HepG2 (cell line): ENCODE data around the gene CAMK2D. TPM values are rescaled to one million over a fixed set of nuclear protein-coding genes. Genes with fewer than 3 reads are reported as not detected.

Source experiments
- ARNT ChIP-seq: fragments of 450-650 bp; IDR thresholded peaks from 2 replicates; pipeline ENCODE4 v1.6.1; 2017
- CREM ChIP-seq, 2 experiments: sonication (generic) in 1 of 2; formaldehyde crosslinking in 1 of 2; IDR thresholded peaks; 2 replicates each; pipeline versions ENCODE4 v1.4.0 to v1.6.1; 2016 to 2020; ENCODE audit warnings: antibody characterized with exemption in 1 of 2, mild to moderate bottlenecking in 1 of 2, missing genetic modification reagents in 1 of 2
- EHMT2 ChIP-seq: fragments of 200-600 bp; sonication (generic); IDR thresholded peaks from 2 replicates; pipeline ENCODE4 v1.7.0; 2017; ENCODE audit warnings: antibody characterized with exemption, low read depth, low read length, borderline replicate concordance
- FOXP1 ChIP-seq, 2 experiments: fragments of 450-650 bp in 1 of 2; IDR thresholded peaks; 2 replicates each; pipeline ENCODE4 v1.6.1; 2017 to 2018; ENCODE audit warnings: antibody characterized with exemption in 1 of 2
- KDM5A ChIP-seq: fragments of 200-600 bp; sonication (generic); IDR thresholded peaks from 2 replicates; pipeline ENCODE4 v1.7.0; 2018; ENCODE audit warnings: antibody characterized with exemption, mild to moderate bottlenecking, low read length, borderline replicate concordance
- MAFG ChIP-seq: sonication (generic); formaldehyde crosslinking; IDR thresholded peaks from 2 replicates; pipeline ENCODE4 v1.5.1; 2020; ENCODE audit warnings: mild to moderate bottlenecking, missing genetic modification reagents
- PPARG ChIP-seq: conservative IDR thresholded peaks from 2 replicates; pipeline ENCODE4 v1.6.1; 2016; ENCODE audit warnings: missing biosample characterization, missing genetic modification reagents
- RARG ChIP-seq: sonication (generic); formaldehyde crosslinking; IDR thresholded peaks from 2 replicates; pipeline ENCODE4 v1.4.0; 2020; ENCODE audit warnings: low read depth, mild to moderate bottlenecking, missing genetic modification reagents
- RFX5 ChIP-seq: IDR thresholded peaks from 2 replicates; pipeline ENCODE4 v1.6.1; 2011; ENCODE audit warnings: low read depth, low read length, improper control_type of control experiment
- RXRB ChIP-seq: IDR thresholded peaks from 2 replicates; pipeline ENCODE4 v1.6.1; 2016; ENCODE audit warnings: borderline replicate concordance, missing genetic modification reagents, missing compliant biosample characterization
- SOX13 ChIP-seq, 3 experiments: fragments of 450-650 bp in 1 of 3; sonication (generic) in 1 of 3; formaldehyde crosslinking in 1 of 3; IDR thresholded peaks in 2 of 3; conservative IDR thresholded peaks in 1 of 3; 2 replicates each; pipeline versions ENCODE4 v1.5.0 to v1.6.1; 2016 to 2020; ENCODE audit warnings: antibody characterized with exemption in 1 of 3, mild to moderate bottlenecking in 1 of 3, missing compliant biosample characterization in 1 of 3, missing genetic modification reagents in 1 of 3, moderate library complexity in 1 of 3
- ZFP41 ChIP-seq: sonication (generic); formaldehyde crosslinking; IDR thresholded peaks from 2 replicates; pipeline ENCODE4 v1.4.0; 2020; ENCODE audit warnings: mild to moderate bottlenecking, missing genetic modification reagents, borderline replicate concordance
- ZMYM4 ChIP-seq: sonication (generic); formaldehyde crosslinking; IDR thresholded peaks from 2 replicates; pipeline ENCODE4 v1.8.1; 2023; ENCODE audit warnings: mild to moderate bottlenecking, missing genetic modification reagents
- ZNF337 ChIP-seq: sonication (generic); formaldehyde crosslinking; IDR thresholded peaks from 2 replicates; pipeline ENCODE4 v1.5.1; 2020; ENCODE audit warnings: missing genetic modification reagents, low read depth, mild to moderate bottlenecking, borderline replicate concordance
- ZNF547 ChIP-seq: sonication (generic); formaldehyde crosslinking; IDR thresholded peaks from 2 replicates; pipeline ENCODE4 v1.5.1; 2020; ENCODE audit warnings: mild to moderate bottlenecking, missing genetic modification reagents
- ZNF558 ChIP-seq: sonication (generic); formaldehyde crosslinking; IDR thresholded peaks from 2 replicates; pipeline ENCODE4 v1.9.0; 2022; ENCODE audit warnings: mild to moderate bottlenecking, missing genetic modification reagents, borderline replicate concordance
- ZNF670 ChIP-seq: sonication (generic); formaldehyde crosslinking; IDR thresholded peaks from 2 replicates; pipeline ENCODE4 v1.8.0; 2022; ENCODE audit warnings: mild to moderate bottlenecking, missing genetic modification reagents, borderline replicate concordance
- ZNF703 ChIP-seq: sonication (generic); formaldehyde crosslinking; IDR thresholded peaks from 2 replicates; pipeline ENCODE4 v1.5.1; 2020; ENCODE audit warnings: missing genetic modification reagents, mild to moderate bottlenecking, moderate library complexity, borderline replicate concordance
- ZNF792 ChIP-seq: IDR thresholded peaks from 2 replicates; pipeline ENCODE4 v1.6.1; 2016
- polyA plus RNA-seq, 8 experiments: library from polyadenylated mRNA; depleted of rRNA in 3 of 8; stranded (reverse) in 7 of 8; unstranded in 1 of 8; fragments of >200 nt; fragmentation: Illumina TruSeq in 4 of 8; extraction: Trizol in 4 of 8; gene quantifications; 2 replicates each; pipeline versions ENCODE4 v1.2.1 to v1.2.3, GENCODE V29; 2011 to 2016; ENCODE audit warnings: low read depth in 4 of 8, missing spikeins in 1 of 8, mixed read lengths in 1 of 8; ENCODE audit not compliant: insufficient read depth in 1 of 8
- total RNA-seq, 5 experiments: library from RNA; depleted of rRNA; stranded (reverse); fragments of >200 nt; fragmentation: Illumina TruSeq; extraction: Trizol; gene quantifications; 2 replicates each; pipeline ENCODE4 v1.2.3, GENCODE V29; 2016; ENCODE audit warnings: low read depth in 1 of 5
- TF ChIP-seq, protein P1 (sequence below): sonication (generic); formaldehyde crosslinking; IDR thresholded peaks from 2 replicates; pipeline ENCODE4 v1.4.0; 2020; ENCODE audit warnings: missing genetic modification reagents, borderline replicate concordance
- TF ChIP-seq, protein P2 (sequence below), 2 experiments: sonication (generic) in 1 of 2; formaldehyde crosslinking in 1 of 2; IDR thresholded peaks; 2 replicates each; pipeline versions ENCODE4 v1.4.0 to v1.6.1; 2016 to 2020; ENCODE audit warnings: borderline replicate concordance in 1 of 2, low read depth in 1 of 2, mild to moderate bottlenecking in 1 of 2, missing genetic modification reagents in 1 of 2

The CAMK2D gene
- total and polyA plus RNA-seq, 2 of the 13 experiments (the other 11 are each of a cell fraction or from before 2014, with no cell fraction given): 18.0 to 65.4 TPM

DNA sequence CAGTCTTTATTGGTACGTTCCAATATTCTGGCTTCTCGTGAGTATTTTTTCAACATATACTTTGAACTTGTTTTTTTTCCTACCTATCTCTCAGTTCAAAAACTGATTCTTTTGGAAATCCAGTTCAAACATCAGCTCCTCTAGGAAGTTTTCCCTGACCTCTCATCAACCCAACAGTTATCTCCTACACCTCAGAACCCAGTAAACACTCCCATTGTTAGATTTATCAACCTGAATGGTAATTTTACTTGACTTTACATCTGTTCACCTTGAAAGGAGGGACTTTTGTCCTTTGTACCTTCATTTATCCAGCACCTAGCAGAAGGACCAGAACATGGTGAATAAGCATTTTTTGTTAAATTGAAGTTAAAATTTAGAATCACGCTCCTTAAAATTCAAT lies 13.6 kb downstream of the CAMK2D start (continued):
- TF ChIP-seq MAFG: no peak
- no peak for TF ChIP-seq ZNF670 (CRISPR knock-in tag)
- TF ChIP-seq, protein P1, sequence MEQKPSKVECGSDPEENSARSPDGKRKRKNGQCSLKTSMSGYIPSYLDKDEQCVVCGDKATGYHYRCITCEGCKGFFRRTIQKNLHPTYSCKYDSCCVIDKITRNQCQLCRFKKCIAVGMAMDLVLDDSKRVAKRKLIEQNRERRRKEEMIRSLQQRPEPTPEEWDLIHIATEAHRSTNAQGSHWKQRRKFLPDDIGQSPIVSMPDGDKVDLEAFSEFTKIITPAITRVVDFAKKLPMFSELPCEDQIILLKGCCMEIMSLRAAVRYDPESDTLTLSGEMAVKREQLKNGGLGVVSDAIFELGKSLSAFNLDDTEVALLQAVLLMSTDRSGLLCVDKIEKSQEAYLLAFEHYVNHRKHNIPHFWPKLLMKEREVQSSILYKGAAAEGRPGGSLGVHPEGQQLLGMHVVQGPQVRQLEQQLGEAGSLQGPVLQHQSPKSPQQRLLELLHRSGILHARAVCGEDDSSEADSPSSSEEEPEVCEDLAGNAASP (CRISPR knock-in tag): peak; percentile 58; the same call in 1 of the 2 replicates
- TF ChIP-seq ZNF703 (CRISPR knock-in tag): no peak
- no peak for TF ChIP-seq ARNT
- TF ChIP-seq, protein P2, sequence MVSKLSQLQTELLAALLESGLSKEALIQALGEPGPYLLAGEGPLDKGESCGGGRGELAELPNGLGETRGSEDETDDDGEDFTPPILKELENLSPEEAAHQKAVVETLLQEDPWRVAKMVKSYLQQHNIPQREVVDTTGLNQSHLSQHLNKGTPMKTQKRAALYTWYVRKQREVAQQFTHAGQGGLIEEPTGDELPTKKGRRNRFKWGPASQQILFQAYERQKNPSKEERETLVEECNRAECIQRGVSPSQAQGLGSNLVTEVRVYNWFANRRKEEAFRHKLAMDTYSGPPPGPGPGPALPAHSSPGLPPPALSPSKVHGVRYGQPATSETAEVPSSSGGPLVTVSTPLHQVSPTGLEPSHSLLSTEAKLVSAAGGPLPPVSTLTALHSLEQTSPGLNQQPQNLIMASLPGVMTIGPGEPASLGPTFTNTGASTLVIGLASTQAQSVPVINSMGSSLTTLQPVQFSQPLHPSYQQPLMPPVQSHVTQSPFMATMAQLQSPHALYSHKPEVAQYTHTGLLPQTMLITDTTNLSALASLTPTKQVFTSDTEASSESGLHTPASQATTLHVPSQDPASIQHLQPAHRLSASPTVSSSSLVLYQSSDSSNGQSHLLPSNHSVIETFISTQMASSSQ (IDR thresholded peaks at IDR 0.05; ENCODE audit: low read depth): no peak
- TF ChIP-seq, protein P2 (CRISPR knock-in tag; IDR thresholded peaks at IDR 0.05; ENCODE audit: borderline replicate concordance): no peak
- TF ChIP-seq KDM5A: no peak
- no peak for TF ChIP-seq ZMYM4
- TF ChIP-seq CREM (IDR thresholded peaks at IDR 0.05): peak; percentile 18; the same call in 1 of the 2 replicates
- no peak for TF ChIP-seq CREM (CRISPR knock-in tag; IDR thresholded peaks at IDR 0.05)
- no peak for TF ChIP-seq PPARG (CRISPR knock-in tag)
- no peak for TF ChIP-seq FOXP1 (IDR thresholded peaks at IDR 0.05)
- no peak for TF ChIP-seq FOXP1 (CRISPR knock-in tag; IDR thresholded peaks at IDR 0.05)
- no peak for TF ChIP-seq ZNF337 (CRISPR knock-in tag)
- TF ChIP-seq SOX13 (IDR thresholded peaks at IDR 0.05): no peak
- peak in 1 of 2 experiments; percentile 69; a peak in 2 of 4 replicates for TF ChIP-seq SOX13 (CRISPR knock-in tag; conservative IDR thresholded peaks at IDR 0.05 in 1 of 2, IDR thresholded peaks at IDR 0.05 in 1 of 2)
- TF ChIP-seq ZNF547 (CRISPR knock-in tag): no peak
- TF ChIP-seq RXRB (CRISPR knock-in tag): no peak
- no peak for TF ChIP-seq ZNF792
- TF ChIP-seq RARG (CRISPR knock-in tag): no peak
- TF ChIP-seq ZNF558 (CRISPR knock-in tag): no peak
- TF ChIP-seq RFX5: no peak
- TF ChIP-seq EHMT2: 0 out of 2 replicates have a peak, but pooled peaks have one; percentile 20
- TF ChIP-seq ZFP41 (CRISPR knock-in tag): no peak
